HG03095 (cell line): ENCODE measurements around the gene TMEM63A.

Experiments
- ATAC-seq: cut with Tn5 transposase; IDR thresholded peaks from one replicate; pipeline ENCODE4 v1.9.1; 2021; ENCODE audit warnings: moderate library complexity; ENCODE audit not compliant: unreplicated experiment

TMEM63A gene

GRCh38 chr1:225868631-225869330 lies 13.4 kb downstream of the TMEM63A start:
- no peak for ATAC-seq

- no peak for ATAC-seq
Measured at GRCh38 chr1:225866981-225867380, 15.2 kb downstream of the TMEM63A start.

- ATAC-seq = no peak
Measured at GRCh38 chr1:225866061-225866837, 15.9 kb downstream of the TMEM63A start.

- ATAC-seq = no peak
Measured at GRCh38 chr1:225865514-225865913, 16.7 kb downstream of the TMEM63A start.

GRCh38 chr1:225863167-225863566 lies 19.0 kb downstream of the TMEM63A start:
- no peak for ATAC-seq

- no peak for ATAC-seq
Measured at GRCh38 chr1:225862581-225862950, 19.6 kb downstream of the TMEM63A start.

- no peak for ATAC-seq
Measured at GRCh38 chr1:225861834-225862580, 20.2 kb downstream of the TMEM63A start.

- ATAC-seq = no peak
Measured at GRCh38 chr1:225860876-225861441, 21.2 kb downstream of the TMEM63A start.

- no peak for ATAC-seq
Measured at GRCh38 chr1:225860107-225860506, 22.1 kb downstream of the TMEM63A start.

- no peak for ATAC-seq
Measured at GRCh38 chr1:225859151-225859550, 23.0 kb downstream of the TMEM63A start.

- ATAC-seq = no peak
Measured at GRCh38 chr1:225857256-225857655, 24.9 kb downstream of the TMEM63A start.

GRCh38 chr1:225855503-225856300 lies 26.5 kb downstream of the TMEM63A start:
- ATAC-seq = no peak

- no peak for ATAC-seq
Measured at GRCh38 chr1:225853441-225853840, 28.7 kb downstream of the TMEM63A start.

- no peak for ATAC-seq
Measured at GRCh38 chr1:225852413-225853124, 29.6 kb downstream of the TMEM63A start.

GRCh38 chr1:225851805-225852204 lies 30.4 kb downstream of the TMEM63A start:
- no peak for ATAC-seq

- ATAC-seq = no peak
Measured at GRCh38 chr1:225850370-225850769, 31.8 kb downstream of the TMEM63A start.

GRCh38 chr1:225849925-225850324 lies 32.3 kb downstream of the TMEM63A start:
- ATAC-seq = no peak

GRCh38 chr1:225848030-225848955 lies 33.9 kb downstream of the TMEM63A start:
- ATAC-seq = peak; percentile 67

GRCh38 chr1:225847610-225848009 lies 34.6 kb downstream of the TMEM63A start:
- peak; percentile 7 for ATAC-seq
